ENCODE measurements around the gene NSMF.

- TF ChIP-seq EZH2 (IDR thresholded peaks at IDR 0.05; ENCODE audit: low read depth, low read length, severe bottlenecking): no peak
- no peak for TF ChIP-seq JUN (IDR thresholded peaks at IDR 0.05; ENCODE audit: low read depth, low read length)
- no peak for TF ChIP-seq CHD2 (IDR thresholded peaks at IDR 0.05; ENCODE audit: low read length)
- no peak for TF ChIP-seq TEAD4 (IDR thresholded peaks at IDR 0.05; ENCODE audit: low read depth, low read length)
- TF ChIP-seq POLR2AphosphoS5 (IDR thresholded peaks at IDR 0.05; ENCODE audit: low read depth, low read length): no peak
Measured at GRCh38 chr9:137480686-137481683, 21.9 kb upstream of the NSMF start.

All from H1 (cell line).